Calu3 (cell line): ENCODE measurements around the gene GTF2F2. TPM values are rescaled to one million over a fixed set of nuclear protein-coding genes. Genes with fewer than 3 reads are reported as not detected.

Experiments
- BruUV-seq: library from RNA; stranded (reverse); fragments of 400-500 nt; replicated peaks from 2 replicates; lab custom pipeline; 2021; lab: Mats Ljungman, UMichigan
- CTCF ChIA-PET: fragments of 300-600 bp; sonication (Branson Sonifier 250); formaldehyde crosslinking; loops from one replicate; lab custom pipeline; 2022; ENCODE audit warnings: antibody characterized with exemption; lab: Charles Lee
- DNase-seq: peaks from one replicate; pipeline ENCODE4 v3.0.0; 2022
- H3K27ac Mint-ChIP-seq: one replicate; pipeline ENCODE4 v1.8.0; 2022; ENCODE audit warnings: mixed read lengths; ENCODE audit not compliant: unreplicated experiment
- H3K27me3 Mint-ChIP-seq: one replicate; pipeline ENCODE4 v1.8.0; 2022; ENCODE audit warnings: mixed read lengths; ENCODE audit not compliant: unreplicated experiment
- H3K36me3 Mint-ChIP-seq: one replicate; pipeline ENCODE4 v1.8.0; 2022; ENCODE audit warnings: mild to moderate bottlenecking, moderate library complexity, mixed read lengths; ENCODE audit not compliant: insufficient read depth, unreplicated experiment
- H3K4me1 Mint-ChIP-seq: one replicate; pipeline ENCODE4 v1.8.0; 2022; ENCODE audit warnings: mild to moderate bottlenecking, low read depth, mixed read lengths; ENCODE audit not compliant: unreplicated experiment
- H3K4me3 Mint-ChIP-seq: one replicate; pipeline ENCODE4 v1.8.0; 2022; ENCODE audit warnings: mild to moderate bottlenecking, low read depth, moderate library complexity, mixed read lengths; ENCODE audit not compliant: unreplicated experiment
- H3K9me3 Mint-ChIP-seq: one replicate; pipeline ENCODE4 v1.8.0; 2022; ENCODE audit warnings: low read depth, mixed read lengths; ENCODE audit not compliant: unreplicated experiment
- CTCF ChIP-seq: fragments of 200-600 bp; IDR thresholded peaks from one replicate; pipeline ENCODE4 v1.8.0; 2022; ENCODE audit warnings: antibody characterized with exemption; ENCODE audit not compliant: unreplicated experiment
- intact Hi-C: fragments of 100-400 bp; cut with micrococcal nuclease; formaldehyde crosslinking; loops from one replicate; pipeline ENCODE4 v1.10.0; 2022; ENCODE audit not compliant: unreplicated experiment
- total RNA-seq: library from RNA; stranded (reverse); gene quantifications from 2 replicates; pipeline ENCODE4 v1.2.3, GENCODE V29; 2022

GTF2F2 gene
- total RNA-seq, 1 experiment from 2014 or later, result 23.9 TPM

DNA sequence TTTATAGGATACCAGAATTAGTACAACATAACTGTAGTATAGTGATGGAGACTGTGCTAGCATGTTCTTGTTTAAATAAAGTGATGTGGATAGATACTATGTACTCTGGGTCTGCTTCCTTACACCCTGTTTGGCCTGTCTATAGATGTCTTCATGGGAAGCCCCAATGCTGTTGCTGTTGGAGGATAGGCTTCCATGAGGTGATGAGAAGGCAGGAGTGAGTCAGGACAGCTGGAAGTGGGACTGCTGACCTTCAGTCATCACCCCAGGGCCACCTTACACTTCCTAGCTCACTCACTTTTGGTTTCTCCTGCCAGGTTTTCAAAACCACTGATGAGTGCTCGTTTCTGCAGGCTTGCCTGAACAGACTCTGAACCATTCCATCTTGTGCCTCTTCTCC lies 76.3 kb downstream of the GTF2F2 start:
- Mint-ChIP-seq H3K9me3 (no peaks in the 10 kb centered on the region), H3K36me3 (no peaks in the 10 kb centered on the region), H3K27me3 (no peaks in the 10 kb centered on the region), H3K27ac (no peak overlapping the region), H3K4me3 (no peak overlapping the region), H3K4me1 (peaks cover 35% of the 10 kb centered on the region)
- intact Hi-C loops, result no loop called here
- DNase-seq, result no peak
- no peak for TF ChIP-seq CTCF
- CTCF ChIA-PET, result no interaction called here
- BruUV-seq, result no TSS peak

DNA sequence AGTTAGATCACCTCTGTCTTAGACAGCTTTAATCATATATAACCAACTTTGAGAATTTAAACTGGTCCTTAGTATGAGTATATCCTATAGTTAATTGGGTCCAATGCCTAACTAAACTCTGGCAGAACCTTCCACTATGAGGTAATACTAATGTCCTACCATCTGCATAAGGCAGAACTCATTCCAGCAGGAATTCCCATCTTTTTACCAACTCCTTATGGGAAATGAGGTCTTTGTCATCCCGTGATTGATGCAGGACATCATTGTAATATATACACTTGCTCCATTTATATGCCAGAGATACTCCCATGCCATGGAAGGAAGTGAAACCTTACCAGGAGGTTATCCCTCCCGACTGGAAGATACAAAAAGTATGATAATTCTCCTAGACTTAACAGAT lies 77.7 kb downstream of the GTF2F2 start:
- DNase-seq, result no peak
- Mint-ChIP-seq H3K4me3 (no peak overlapping the region), H3K36me3 (no peaks in the 10 kb centered on the region), H3K27ac (no peak overlapping the region), H3K27me3 (no peaks in the 10 kb centered on the region), H3K4me1 (peaks cover 35% of the 10 kb centered on the region), H3K9me3 (no peaks in the 10 kb centered on the region)
- no TSS peak for BruUV-seq
- CTCF ChIA-PET, result no interaction called here
- TF ChIP-seq CTCF, result no peak
- intact Hi-C loops, result no loop called here

DNA sequence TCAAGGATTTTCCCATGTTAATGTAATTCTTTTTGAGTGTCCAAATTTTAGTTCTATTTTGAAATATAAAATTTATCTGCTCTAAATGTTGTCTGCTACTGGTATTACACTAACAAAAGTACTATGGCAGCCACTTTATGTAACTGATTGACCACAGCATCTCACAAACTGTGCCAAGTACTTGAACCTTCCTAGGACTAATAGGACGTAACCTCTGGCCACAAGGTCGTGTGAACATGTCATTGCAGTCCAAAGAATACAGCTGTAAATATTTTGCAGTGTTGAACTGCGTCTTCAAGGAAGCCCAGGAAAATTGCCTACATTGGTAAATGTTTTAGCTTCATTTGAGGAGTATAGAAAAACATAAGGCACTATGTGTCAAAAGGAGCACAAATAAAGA lies 78.6 kb downstream of the GTF2F2 start:
- TF ChIP-seq CTCF, result no peak
- no peaks in the 10 kb centered on the region for H3K27me3 Mint-ChIP-seq
- no peak for DNase-seq
- no peak overlapping the region for H3K4me3 Mint-ChIP-seq
- no TSS peak for BruUV-seq
- intact Hi-C loops, result no loop called here
- H3K36me3 Mint-ChIP-seq, result no peaks in the 10 kb centered on the region
- CTCF ChIA-PET, result no interaction called here
- H3K27ac Mint-ChIP-seq, result no peak overlapping the region
- peaks cover 35% of the 10 kb centered on the region for H3K4me1 Mint-ChIP-seq
- no peaks in the 10 kb centered on the region for H3K9me3 Mint-ChIP-seq

GRCh38 chr13:45199711-45200110 lies 79.4 kb downstream of the GTF2F2 start:
- intact Hi-C loops, result no loop called here
- Mint-ChIP-seq H3K27ac (no peak overlapping the region), H3K9me3 (no peaks in the 10 kb centered on the region), H3K36me3 (no peaks in the 10 kb centered on the region), H3K4me3 (no peak overlapping the region), H3K4me1 (peaks cover 34% of the 10 kb centered on the region), H3K27me3 (no peaks in the 10 kb centered on the region)
- CTCF ChIA-PET, result no interaction called here
- no peak for DNase-seq
- no TSS peak for BruUV-seq
- TF ChIP-seq CTCF, result no peak
